GM21390 (cell line): Measurements from ENCODE around the gene NPAS3.

Experiments used
- ATAC-seq: cut with Tn5 transposase; IDR thresholded peaks from one replicate; pipeline ENCODE4 v1.9.1; 2021; ENCODE audit not compliant: unreplicated experiment

NPAS3 gene

GRCh38 chr14:33534632-33535031 is 596.0 kb downstream of the NPAS3 start:
- ATAC-seq: no peak

DNA sequence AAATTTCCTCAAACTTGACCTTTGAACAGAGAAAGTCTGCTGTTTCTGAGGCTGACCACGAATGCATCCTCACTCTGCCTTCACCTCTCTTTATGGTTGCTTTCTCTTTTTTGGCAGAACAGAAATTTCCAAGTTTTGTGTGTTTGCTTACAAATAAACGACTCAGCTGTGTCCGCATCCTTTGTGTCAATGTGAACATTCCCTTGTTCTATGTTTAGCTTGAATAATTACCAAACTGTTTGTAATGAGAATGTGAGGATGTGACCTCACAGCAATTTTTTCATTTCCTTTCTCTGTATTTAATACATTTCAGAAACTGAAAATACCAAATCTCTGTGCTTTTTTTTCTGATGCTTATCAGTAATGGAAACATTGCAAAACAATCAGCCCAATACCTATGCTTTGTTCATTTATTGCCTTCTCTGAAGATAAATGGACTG is 601.3 kb downstream of the NPAS3 start:
- ATAC-seq: no peak

DNA sequence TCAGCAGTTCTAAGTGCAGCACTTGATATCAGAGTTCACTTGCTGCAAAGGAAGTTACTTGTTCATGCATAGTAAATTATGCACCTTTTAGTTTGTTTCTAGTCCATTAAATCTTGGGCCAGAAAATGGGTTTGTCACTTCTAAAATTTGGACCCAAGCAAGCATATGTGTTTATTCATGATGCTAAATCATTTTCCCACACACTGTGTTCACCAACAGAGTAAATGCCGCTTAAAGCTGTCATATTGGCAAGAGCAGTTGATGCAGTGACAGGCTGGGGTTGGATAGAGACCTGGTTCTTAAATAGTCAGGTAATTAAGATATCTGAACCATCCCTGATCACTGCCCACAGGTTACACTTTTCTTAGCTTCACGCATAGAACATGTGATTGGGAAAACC is 602.5 kb downstream of the NPAS3 start:
- no peak for ATAC-seq

GRCh38 chr14:33542338-33543287 is 603.9 kb downstream of the NPAS3 start:
- no peak for ATAC-seq

- no peak for ATAC-seq
These were observed 607.0 kb downstream of the NPAS3 start for GRCh38 chr14:33545696-33546095.

GRCh38 chr14:33548606-33549005 is 609.9 kb downstream of the NPAS3 start:
- no peak for ATAC-seq

- no peak for ATAC-seq
These were observed 613.3 kb downstream of the NPAS3 start for GRCh38 chr14:33551963-33552362.

- ATAC-seq: no peak
These were observed 615.1 kb downstream of the NPAS3 start for GRCh38 chr14:33553706-33554278.

DNA sequence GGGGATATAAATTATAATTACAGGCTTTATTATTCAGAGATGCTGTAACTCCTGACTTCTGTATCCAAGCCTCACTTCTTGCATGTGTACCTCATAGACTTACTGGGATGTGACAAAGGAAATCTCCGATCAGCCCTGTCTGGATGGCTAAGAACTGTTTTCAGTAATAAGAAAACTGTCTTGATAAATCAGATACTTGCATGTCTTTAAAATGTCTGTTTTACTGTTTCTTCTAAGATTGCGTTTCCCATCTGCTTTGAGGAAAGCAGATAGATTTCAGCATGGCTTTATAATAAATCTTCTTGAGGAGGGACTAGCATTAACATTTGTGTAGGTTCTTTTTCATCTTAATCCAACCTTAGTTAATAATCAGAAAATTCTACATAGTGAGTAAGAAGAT is 616.3 kb downstream of the NPAS3 start:
- no peak for ATAC-seq

GRCh38 chr14:33555710-33556350 is 617.2 kb downstream of the NPAS3 start:
- ATAC-seq: no peak

DNA sequence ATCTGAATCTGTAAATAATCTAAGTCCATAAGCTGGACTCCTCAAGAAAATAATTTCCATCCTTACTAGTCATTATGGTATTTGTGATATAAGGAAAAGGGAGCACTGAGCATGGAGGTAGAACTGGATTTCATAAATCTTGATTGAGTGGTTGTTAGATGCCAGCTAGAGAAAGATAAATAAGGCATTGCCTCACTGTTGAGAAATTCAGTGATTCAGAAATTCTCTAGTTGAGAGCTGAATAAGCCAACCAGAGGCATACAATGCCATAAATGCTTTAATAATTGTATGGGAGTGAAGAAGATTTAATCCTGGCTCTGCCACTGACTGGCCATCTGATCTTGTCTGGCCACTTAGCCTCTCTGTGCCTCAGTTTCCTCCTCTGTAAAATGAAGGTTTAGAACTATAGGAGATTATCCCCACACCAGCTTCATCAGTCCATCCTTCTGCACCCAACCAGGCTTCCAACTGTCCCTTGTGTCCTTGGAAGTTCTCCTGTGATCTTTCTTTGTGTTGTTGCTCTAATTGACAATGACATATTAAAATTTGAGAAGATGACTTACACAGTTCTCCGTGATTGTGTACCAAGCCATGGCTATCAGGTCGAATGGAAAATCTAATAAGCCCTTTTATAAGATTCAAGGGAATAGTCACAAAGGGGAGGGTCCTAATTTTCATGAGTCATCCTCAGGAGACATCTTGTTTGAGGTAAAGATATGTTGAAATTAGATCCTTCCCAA is 617.9 kb downstream of the NPAS3 start:
- no peak for ATAC-seq

GRCh38 chr14:33560718-33561431 is 622.2 kb downstream of the NPAS3 start:
- ATAC-seq: no peak

GRCh38 chr14:33561488-33562175 is 623.0 kb downstream of the NPAS3 start:
- no peak for ATAC-seq

DNA sequence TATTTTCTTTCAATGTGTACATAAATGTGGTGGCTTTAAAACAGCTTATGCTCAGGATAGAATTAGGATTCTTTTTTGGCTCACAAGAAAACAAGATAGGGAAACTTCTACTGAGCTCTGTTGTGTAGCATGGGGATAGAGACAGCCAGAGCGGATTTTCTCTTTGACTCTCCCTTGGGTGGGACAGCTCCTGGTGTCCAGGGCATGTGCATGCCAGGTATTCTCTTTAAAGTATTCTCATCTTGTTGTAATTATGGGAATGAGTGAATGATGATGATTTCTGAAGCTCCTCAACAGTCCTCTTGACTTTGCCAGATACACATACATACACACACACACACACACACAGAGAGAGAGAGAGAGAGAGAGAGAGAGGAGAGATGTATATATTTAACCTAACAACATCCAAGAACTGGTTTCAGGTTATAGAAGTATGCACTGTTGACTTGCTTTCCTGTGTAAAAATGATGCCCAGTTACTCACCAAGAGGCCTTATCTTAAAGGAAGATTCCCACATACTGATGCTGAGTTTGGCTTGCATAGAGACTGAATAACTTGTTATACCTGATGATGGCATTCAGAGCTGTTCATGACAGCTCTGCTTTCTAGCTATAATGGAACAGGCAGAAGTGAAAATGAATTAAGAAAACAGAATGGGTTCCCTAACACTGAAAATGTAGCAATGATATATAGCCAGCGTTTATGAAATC is 624.7 kb downstream of the NPAS3 start:
- ATAC-seq: no peak

DNA sequence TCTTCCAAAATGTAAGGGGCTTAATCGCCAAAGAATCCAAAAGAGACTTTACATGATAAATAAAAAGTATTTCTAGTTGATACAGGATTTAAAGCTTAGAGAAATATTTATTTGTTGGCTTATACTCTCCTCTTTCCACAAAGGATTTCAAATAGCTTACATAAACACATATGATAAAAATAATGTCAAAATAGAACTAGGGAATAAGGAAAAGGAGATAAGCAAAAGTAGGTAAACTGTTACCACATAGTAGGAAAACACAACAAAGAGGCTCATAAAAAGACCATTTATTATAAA is 625.2 kb downstream of the NPAS3 start:
- ATAC-seq: no peak

- no peak for ATAC-seq
These were observed 626.3 kb downstream of the NPAS3 start for GRCh38 chr14:33564774-33565630.

- ATAC-seq: no peak
These were observed 627.4 kb downstream of the NPAS3 start for GRCh38 chr14:33566082-33566481.

- ATAC-seq: no peak
These were observed 628.5 kb downstream of the NPAS3 start for GRCh38 chr14:33567023-33567728.
